ENCODE data around the gene UBE2L6.
A peak's percentile ranks its signal among the peaks of the same experiment; 100 is the strongest.

UBE2L6 gene

GRCh38 chr11:57585301-57585700, 17.8 kb upstream of the UBE2L6 start:
- no peak for TF ChIP-seq CTCF (IDR thresholded peaks at IDR 0.05; ENCODE audit: insufficient read depth, low read length, poor library complexity, severe bottlenecking)
- Histone ChIP-seq H3K36me3 (ENCODE audit: control insufficient read depth, insufficient read depth, low read length) (no peaks in the 10 kb centered on the region), H3K27me3 (replicated peaks; ENCODE audit: control insufficient read depth, insufficient read depth, low read length) (no peaks in the 10 kb centered on the region), H3K4me3 (replicated peaks; ENCODE audit: low read depth, low read length) (no peak overlapping the region)
- no peak for DNase-seq (ENCODE audit: extremely low read depth, insufficient read length)

GRCh38 chr11:57584341-57584740, 16.9 kb upstream of the UBE2L6 start:
- no peaks in the 10 kb centered on the region for H3K27me3 ChIP-seq (replicated peaks; ENCODE audit: control insufficient read depth, insufficient read depth, low read length)
- H3K36me3 ChIP-seq (ENCODE audit: control insufficient read depth, insufficient read depth, low read length): no peaks in the 10 kb centered on the region
- TF ChIP-seq CTCF (IDR thresholded peaks at IDR 0.05; ENCODE audit: insufficient read depth, low read length, poor library complexity, severe bottlenecking): no peak
- H3K4me3 ChIP-seq (replicated peaks; ENCODE audit: low read depth, low read length): no peak overlapping the region
- DNase-seq (ENCODE audit: extremely low read depth, insufficient read length): no peak

GRCh38 chr11:57574061-57574460, 6.6 kb upstream of the UBE2L6 start:
- TF ChIP-seq CTCF (IDR thresholded peaks at IDR 0.05; ENCODE audit: insufficient read depth, low read length, poor library complexity, severe bottlenecking): no peak
- Histone ChIP-seq H3K36me3 (ENCODE audit: control insufficient read depth, insufficient read depth, low read length) (no peaks in the 10 kb centered on the region), H3K27me3 (replicated peaks; ENCODE audit: control insufficient read depth, insufficient read depth, low read length) (no peaks in the 10 kb centered on the region), H3K4me3 (replicated peaks; ENCODE audit: low read depth, low read length) (no peak overlapping the region)
- DNase-seq (ENCODE audit: extremely low read depth, insufficient read length): no peak

- H3K4me3 ChIP-seq (replicated peaks; ENCODE audit: low read depth, low read length): no peak overlapping the region
- H3K36me3 ChIP-seq (ENCODE audit: control insufficient read depth, insufficient read depth, low read length): no peaks in the 10 kb centered on the region
- TF ChIP-seq CTCF (IDR thresholded peaks at IDR 0.05; ENCODE audit: insufficient read depth, low read length, poor library complexity, severe bottlenecking): no peak
- DNase-seq (ENCODE audit: extremely low read depth, insufficient read length): no peak
- no peaks in the 10 kb centered on the region for H3K27me3 ChIP-seq (replicated peaks; ENCODE audit: control insufficient read depth, insufficient read depth, low read length)
These were observed 4.1 kb upstream of the UBE2L6 start for GRCh38 chr11:57571606-57572005.

GRCh38 chr11:57568330-57568766, 876 bp upstream of the UBE2L6 start:
- H3K4me3 ChIP-seq (replicated peaks; ENCODE audit: low read depth, low read length): peak overlapping the region; percentile 95
- TF ChIP-seq CTCF (IDR thresholded peaks at IDR 0.05; ENCODE audit: insufficient read depth, low read length, poor library complexity, severe bottlenecking): peak; percentile 95
- H3K27me3 ChIP-seq (replicated peaks; ENCODE audit: control insufficient read depth, insufficient read depth, low read length): no peaks in the 10 kb centered on the region
- H3K36me3 ChIP-seq (ENCODE audit: control insufficient read depth, insufficient read depth, low read length): no peaks in the 10 kb centered on the region
- peak; percentile 22 for DNase-seq (ENCODE audit: extremely low read depth, insufficient read length)

- no peak for TF ChIP-seq CTCF (IDR thresholded peaks at IDR 0.05; ENCODE audit: insufficient read depth, low read length, poor library complexity, severe bottlenecking)
- DNase-seq (ENCODE audit: extremely low read depth, insufficient read length): no peak
These were observed 462 bp downstream of the UBE2L6 start for GRCh38 chr11:57566905-57567514.

More at GRCh38 chr11:57566905-57567514, 462 bp downstream of the UBE2L6 start:
- Histone ChIP-seq H3K27me3 (replicated peaks; ENCODE audit: control insufficient read depth, insufficient read depth, low read length) (no peaks in the 10 kb centered on the region), H3K4me3 (replicated peaks; ENCODE audit: low read depth, low read length) (peak overlapping the region; percentile 95), H3K36me3 (ENCODE audit: control insufficient read depth, insufficient read depth, low read length) (no peaks in the 10 kb centered on the region)

Measured in GM06990 (cell line).